HepG2 (cell line): ENCODE measurements around the gene ATRN. TPM values are rescaled to one million over a fixed set of nuclear protein-coding genes. Genes with fewer than 3 reads are reported as not detected.
A peak's percentile ranks its signal among the peaks of the same experiment; 100 is the strongest.

Experiments used
- ELF3 ChIP-seq: IDR thresholded peaks from 2 replicates; pipeline ENCODE4 v1.6.1; 2016; ENCODE audit warnings: missing genetic modification reagents, missing compliant biosample characterization
- FOXA3 ChIP-seq: IDR thresholded peaks from 2 replicates; pipeline ENCODE4 v1.6.1; 2016; ENCODE audit warnings: missing genetic modification reagents, missing compliant biosample characterization
- HMG20A ChIP-seq: IDR thresholded peaks from 2 replicates; pipeline ENCODE4 v1.6.1; 2016; ENCODE audit warnings: borderline replicate concordance
- HOXA7 ChIP-seq: sonication (generic); formaldehyde crosslinking; IDR thresholded peaks from 2 replicates; pipeline ENCODE4 v1.8.1; 2022; ENCODE audit warnings: mild to moderate bottlenecking, missing genetic modification reagents, moderate library complexity
- JARID2 ChIP-seq: sonication (generic); formaldehyde crosslinking; IDR thresholded peaks from 2 replicates; pipeline ENCODE4 v1.8.1; 2023; ENCODE audit warnings: missing genetic modification reagents, inconsistent platforms; ENCODE audit not compliant: insufficient replicate concordance
- NPAS2 ChIP-seq: sonication (generic); formaldehyde crosslinking; IDR thresholded peaks from 2 replicates; pipeline ENCODE4 v1.8.0; 2022; ENCODE audit warnings: mild to moderate bottlenecking, missing genetic modification reagents, borderline replicate concordance
- POGZ ChIP-seq: sonication (generic); formaldehyde crosslinking; IDR thresholded peaks from 2 replicates; pipeline ENCODE4 v1.4.0; 2020; ENCODE audit warnings: mild to moderate bottlenecking, missing genetic modification reagents
- PRDM10 ChIP-seq: sonication (generic); formaldehyde crosslinking; IDR thresholded peaks from 2 replicates; pipeline ENCODE4 v1.4.0; 2020; ENCODE audit warnings: low read depth, missing genetic modification reagents
- TGIF2 ChIP-seq: IDR thresholded peaks from 2 replicates; pipeline ENCODE4 v1.6.1; 2016; ENCODE audit warnings: control low read depth, missing compliant biosample characterization
- TRAFD1 ChIP-seq: sonication (generic); formaldehyde crosslinking; IDR thresholded peaks from 2 replicates; pipeline ENCODE4 v1.5.1; 2020; ENCODE audit warnings: missing genetic modification reagents, mild to moderate bottlenecking, borderline replicate concordance
- UBTF ChIP-seq: sonication (generic); formaldehyde crosslinking; IDR thresholded peaks from 2 replicates; pipeline ENCODE4 v1.4.0; 2020; ENCODE audit warnings: mild to moderate bottlenecking, missing genetic modification reagents
- ZFAT ChIP-seq: sonication (generic); formaldehyde crosslinking; conservative IDR thresholded peaks from 2 replicates; pipeline ENCODE4 v1.8.1; 2023; ENCODE audit warnings: missing genetic modification reagents, inconsistent platforms
- ZNF296 ChIP-seq: sonication (generic); formaldehyde crosslinking; conservative IDR thresholded peaks from 2 replicates; pipeline ENCODE4 v1.5.0; 2020; ENCODE audit warnings: mild to moderate bottlenecking, missing genetic modification reagents
- ZNF646 ChIP-seq: sonication (generic); formaldehyde crosslinking; IDR thresholded peaks from 2 replicates; pipeline ENCODE4 v1.9.0; 2021; ENCODE audit warnings: mild to moderate bottlenecking, missing genetic modification reagents
- polyA plus RNA-seq, 8 experiments: library from polyadenylated mRNA; depleted of rRNA in 3 of 8; stranded (reverse) in 7 of 8; unstranded in 1 of 8; fragments of >200 nt; fragmentation: Illumina TruSeq in 4 of 8; extraction: Trizol in 4 of 8; gene quantifications; 2 replicates each; pipeline versions ENCODE4 v1.2.1 to v1.2.3, GENCODE V29; 2011 to 2016; ENCODE audit warnings: low read depth in 4 of 8, missing spikeins in 1 of 8, mixed read lengths in 1 of 8; ENCODE audit not compliant: insufficient read depth in 1 of 8
- total RNA-seq, 5 experiments: library from RNA; depleted of rRNA; stranded (reverse); fragments of >200 nt; fragmentation: Illumina TruSeq; extraction: Trizol; gene quantifications; 2 replicates each; pipeline ENCODE4 v1.2.3, GENCODE V29; 2016; ENCODE audit warnings: low read depth in 1 of 5

ATRN gene
- total and polyA plus RNA-seq, 2 of the 13 experiments (the other 11 are each of a cell fraction or from before 2014, with no cell fraction given): 44.2 to 81.1 TPM

GRCh38 chr20:3553663-3554062 is 82.8 kb downstream of the ATRN start (continued):
- TF ChIP-seq PRDM10 (no peak), NPAS2 (CRISPR knock-in tag) (no peak), HMG20A (CRISPR knock-in tag) (0 out of 2 replicates have a peak, but pooled peaks have one; percentile 48), JARID2 (no peak), TGIF2 (CRISPR knock-in tag) (no peak), UBTF (CRISPR knock-in tag) (no peak), HOXA7 (CRISPR knock-in tag) (no peak), ZFAT (CRISPR knock-in tag) (no peak), ELF3 (CRISPR knock-in tag) (no peak), FOXA3 (peak; percentile 95), ZNF296 (CRISPR knock-in tag) (no peak), ZNF646 (CRISPR knock-in tag) (peak; percentile 60; the same call in 1 of the 2 replicates), TRAFD1 (CRISPR knock-in tag) (no peak), POGZ (CRISPR knock-in tag) (no peak)
